GM18517 (cell line): Measurements from ENCODE around the gene KCNJ9.
"Not testable (repeated sequence)": the region's sequence is repeated elsewhere in the genome, so short reads cannot be mapped to it uniquely, and the experiment has no call there.

Source experiments
- ATAC-seq: cut with Tn5 transposase; IDR thresholded peaks from one replicate; pipeline ENCODE4 v1.9.1; 2021; ENCODE audit warnings: mild to moderate bottlenecking, moderate library complexity; ENCODE audit not compliant: unreplicated experiment

KCNJ9 gene

DNA sequence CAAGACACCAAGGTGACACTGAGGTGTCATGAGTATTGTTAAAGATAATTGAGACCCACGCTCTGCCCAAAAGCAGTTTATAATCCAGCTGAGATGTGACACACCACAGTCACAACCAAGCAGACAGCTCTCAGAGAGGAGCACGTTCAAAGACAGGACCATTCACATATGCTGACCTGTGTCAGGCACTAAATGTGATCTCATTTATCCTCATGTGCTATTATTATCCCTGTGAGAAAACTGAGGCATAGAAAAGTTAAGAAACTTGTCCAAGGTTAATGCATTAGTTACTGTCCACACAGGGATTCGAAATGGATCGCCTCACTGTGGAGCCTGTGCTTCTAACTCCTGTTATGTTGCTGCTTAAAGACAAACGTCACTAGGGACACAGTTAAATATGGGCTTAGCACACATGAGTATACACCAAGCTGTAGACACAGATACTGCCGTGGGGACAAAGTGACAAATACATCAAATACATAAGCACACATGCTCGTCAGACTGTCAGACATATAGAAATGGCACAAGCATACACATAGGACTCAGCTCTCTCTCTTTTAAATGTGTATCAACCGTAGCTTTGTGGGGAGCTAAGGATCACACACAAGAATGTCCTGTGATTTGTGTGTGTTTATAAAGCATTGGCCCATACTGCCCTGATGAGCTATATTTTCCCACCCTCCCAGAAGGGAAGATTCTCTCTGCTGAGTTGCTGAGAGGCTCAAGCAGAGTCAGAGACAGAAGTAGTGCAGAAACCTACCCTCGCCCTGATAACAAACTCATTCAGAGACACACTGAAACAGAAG is 20.6 kb downstream of the KCNJ9 start:
- ATAC-seq, result no peak

DNA sequence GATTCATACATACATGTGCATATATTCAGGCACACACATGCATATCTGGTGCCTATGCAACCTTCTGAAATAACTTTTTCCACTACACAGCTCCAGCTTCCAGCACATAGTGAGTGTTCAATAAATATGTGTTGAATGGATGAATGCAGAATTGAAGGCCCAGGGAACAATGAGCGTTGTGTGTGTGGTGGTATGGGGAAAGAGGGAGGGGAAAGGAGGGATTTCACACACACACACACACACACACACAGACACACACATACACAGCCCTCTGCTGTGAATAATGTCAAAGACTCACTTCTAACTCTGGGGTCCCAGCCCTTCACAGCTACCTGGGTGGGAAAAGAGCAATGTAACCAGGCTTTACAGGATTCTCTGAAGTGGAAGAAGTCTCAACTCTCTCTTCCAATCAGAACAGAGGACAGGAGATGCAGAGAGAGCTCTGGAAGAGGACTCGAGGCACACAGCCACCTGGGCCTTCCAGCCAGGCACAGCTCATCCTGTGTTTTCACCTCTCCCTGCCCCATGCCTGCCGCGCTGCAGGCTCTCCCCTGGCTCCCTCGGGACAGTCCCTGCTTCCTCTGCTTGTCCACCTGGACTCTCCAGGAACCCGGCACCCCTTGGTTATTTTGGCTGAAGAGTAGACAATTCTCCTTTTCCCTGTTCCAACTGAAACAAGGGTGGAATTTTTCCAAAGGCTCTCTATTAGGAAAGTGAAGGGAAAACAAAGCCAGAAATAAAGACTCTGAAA is 22.5 kb downstream of the KCNJ9 start:
- no peak for ATAC-seq

DNA sequence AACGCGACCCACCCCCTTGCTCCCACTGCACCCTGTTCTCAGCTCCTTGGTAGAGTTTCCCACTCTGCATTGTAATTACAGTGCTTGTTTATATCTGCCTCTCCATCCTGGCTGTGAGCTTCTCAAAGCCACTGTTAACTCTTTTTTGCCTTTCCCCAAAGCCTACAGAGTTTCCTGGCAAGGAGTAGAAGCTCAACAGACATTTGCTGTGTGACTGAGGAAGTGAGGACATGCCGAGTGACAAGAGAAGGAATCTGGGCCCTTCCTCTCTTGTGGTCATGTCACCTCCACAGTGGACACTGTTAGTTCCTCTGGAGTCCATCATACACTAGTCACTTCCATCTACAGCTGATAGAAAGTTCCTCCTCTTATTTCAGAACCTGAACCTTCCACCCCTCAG is 23.1 kb downstream of the KCNJ9 start:
- ATAC-seq, result no peak

GRCh38 chr1:160105155-160105554 is 23.8 kb downstream of the KCNJ9 start:
- no peak for ATAC-seq

- no peak for ATAC-seq
Measured at GRCh38 chr1:160107512-160107911, 26.2 kb downstream of the KCNJ9 start.

- ATAC-seq, result no peak
Measured at GRCh38 chr1:160108888-160109662, 27.7 kb downstream of the KCNJ9 start.

DNA sequence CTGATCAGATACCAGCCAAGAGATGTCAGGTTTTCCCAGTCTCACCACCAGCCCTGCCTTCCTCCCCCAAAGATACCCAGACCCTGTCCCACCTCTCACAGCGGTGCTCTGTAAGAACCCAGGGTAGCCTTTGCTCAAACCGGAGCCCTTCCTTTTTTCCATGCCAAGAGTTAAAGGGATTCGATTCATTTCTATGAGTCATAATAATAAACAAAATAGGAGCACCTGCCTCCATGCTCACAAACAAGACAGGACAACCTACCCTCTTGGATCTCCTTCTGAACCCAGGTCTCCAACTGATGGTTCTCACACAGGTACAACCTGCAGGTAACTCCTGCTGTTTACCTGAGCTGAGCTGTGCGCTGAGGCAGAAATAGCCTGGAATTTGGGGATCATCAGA is 28.3 kb downstream of the KCNJ9 start:
- ATAC-seq, result no peak

- not testable (repeated sequence) for ATAC-seq
Measured at GRCh38 chr1:160111462-160111861, 30.1 kb downstream of the KCNJ9 start.

- no peak for ATAC-seq
Measured at GRCh38 chr1:160112357-160112756, 31.0 kb downstream of the KCNJ9 start.

GRCh38 chr1:160113407-160113806 is 32.1 kb downstream of the KCNJ9 start:
- ATAC-seq, result no peak

DNA sequence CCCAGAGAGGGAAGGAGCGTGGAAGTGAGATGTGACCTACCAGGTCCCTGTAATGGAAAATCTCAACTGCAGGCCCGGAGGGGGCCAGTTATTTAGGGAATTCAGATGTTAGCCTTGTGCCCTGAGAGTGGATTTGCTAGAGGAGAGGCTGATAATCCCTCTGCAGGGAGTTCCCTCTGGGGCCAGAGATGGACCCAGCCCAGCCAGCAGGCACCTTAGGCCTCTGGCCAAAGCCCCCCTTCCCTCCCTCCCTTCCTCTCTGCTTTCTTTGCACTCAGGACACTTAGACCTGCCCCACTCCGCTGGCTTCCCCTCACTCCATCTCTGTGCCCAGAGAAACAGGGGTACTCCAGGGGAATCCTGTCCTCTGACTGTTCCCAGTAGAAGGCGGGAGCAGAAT is 32.7 kb downstream of the KCNJ9 start:
- ATAC-seq, result no peak

DNA sequence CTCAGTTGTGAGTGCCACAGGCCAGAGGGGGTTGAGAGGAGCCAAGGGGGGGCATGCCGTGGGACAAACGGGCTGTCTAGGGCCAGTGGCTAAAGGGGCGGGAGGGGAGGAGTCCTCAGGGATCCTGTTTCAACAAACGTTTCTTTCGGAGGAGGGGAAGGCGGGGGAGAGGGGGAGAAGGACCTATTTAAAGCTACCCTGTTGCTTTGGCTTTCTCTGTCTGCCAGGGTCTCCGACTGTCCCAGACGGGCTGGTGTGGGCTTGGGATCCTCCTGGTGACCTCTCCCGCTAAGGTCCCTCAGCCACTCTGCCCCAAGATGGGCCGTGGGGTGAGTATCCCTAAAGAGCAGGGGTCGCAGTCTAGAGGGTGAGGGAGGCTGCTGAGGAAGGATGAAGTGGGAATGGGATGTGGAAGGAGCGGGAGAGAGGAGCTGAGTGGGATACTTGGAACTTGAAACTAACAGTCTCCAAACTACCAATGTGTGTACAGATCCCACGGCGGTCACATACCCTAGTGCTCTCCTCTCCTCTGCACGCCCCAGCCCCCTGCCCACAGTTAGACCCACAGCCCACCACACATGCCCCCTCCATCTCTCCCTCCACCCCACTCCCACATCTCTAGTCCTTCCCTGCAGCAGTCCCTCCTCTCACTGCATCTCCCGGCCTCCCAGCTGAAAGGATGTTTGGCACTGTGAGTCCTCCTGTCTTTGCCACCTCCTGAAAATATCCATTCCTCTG is 34.4 kb downstream of the KCNJ9 start, which contains the start of gene ATP1A2:
Gene ATP1A2, plus strand, starts transcription at position 215 of the 738 bp plus-strand sequence. Its CDS starts 103 bp downstream, at position 318.
- no peak for ATAC-seq

GRCh38 chr1:160116283-160117147 is 35.2 kb downstream of the KCNJ9 start:
- no peak for ATAC-seq

- ATAC-seq, result no peak
Measured at GRCh38 chr1:160117300-160117699, 36.0 kb downstream of the KCNJ9 start.

DNA sequence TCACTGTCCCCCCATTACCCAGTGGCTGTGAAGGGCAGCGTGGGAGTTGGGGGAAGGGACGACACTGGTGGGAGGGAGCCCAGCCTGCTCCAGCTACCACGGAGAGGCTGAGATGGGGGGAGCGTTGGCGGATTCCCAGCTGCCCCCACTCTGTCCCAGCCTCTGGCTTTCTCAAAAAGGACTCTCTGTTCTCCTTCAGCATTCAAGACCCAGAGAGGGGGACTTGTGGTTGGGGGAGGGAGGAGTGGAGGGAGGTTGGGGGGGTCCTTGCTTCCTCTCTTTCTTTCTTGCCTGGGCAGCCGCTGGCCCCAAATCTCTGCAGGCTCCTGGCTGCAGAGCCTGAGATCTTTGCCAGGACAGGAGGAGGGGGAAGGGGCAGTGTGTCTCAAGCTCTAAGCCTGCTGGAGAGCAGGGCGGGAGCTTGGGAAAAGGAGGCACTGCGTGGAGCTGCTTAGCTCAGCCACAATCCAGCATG is 36.4 kb downstream of the KCNJ9 start:
- ATAC-seq, result no peak

GRCh38 chr1:160118928-160119327 is 37.6 kb downstream of the KCNJ9 start:
- ATAC-seq, result no peak

DNA sequence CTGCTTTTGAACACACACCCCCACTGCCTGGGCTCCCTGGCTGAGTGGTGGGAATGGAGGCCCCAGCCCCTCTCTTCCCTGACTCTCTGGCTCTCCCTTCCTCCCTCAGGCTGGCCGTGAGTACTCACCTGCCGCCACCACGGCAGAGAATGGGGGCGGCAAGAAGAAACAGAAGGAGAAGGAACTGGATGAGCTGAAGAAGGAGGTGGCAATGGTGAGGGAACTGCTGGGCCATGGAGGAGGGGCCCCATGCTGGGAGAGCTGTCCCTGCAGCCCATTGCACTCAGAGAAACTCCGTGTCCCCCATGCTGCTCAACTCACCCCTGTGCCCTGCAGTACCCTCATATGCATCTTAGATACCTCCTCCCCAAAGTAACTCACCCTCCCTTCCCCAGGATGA is 39.5 kb downstream of the KCNJ9 start:
- no peak for ATAC-seq

DNA sequence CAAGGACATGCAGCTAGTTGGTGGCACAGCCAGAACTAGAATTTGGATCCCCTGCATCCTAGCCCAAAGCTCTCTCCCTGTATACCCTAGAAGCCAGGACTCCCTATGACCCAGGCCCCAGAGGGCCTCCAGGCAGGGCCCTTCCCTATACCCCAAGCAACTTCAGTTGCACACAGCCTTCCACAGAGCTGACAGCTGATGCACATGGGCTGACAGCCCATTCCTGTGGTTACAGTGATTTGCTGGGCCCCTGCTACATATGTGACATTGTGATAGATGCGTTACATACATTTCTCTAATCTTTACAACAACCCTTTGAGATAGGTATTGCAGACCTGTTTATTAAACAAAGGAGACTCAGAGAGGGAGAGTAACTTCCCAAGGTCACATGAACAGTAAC is 40.0 kb downstream of the KCNJ9 start:
- ATAC-seq, result no peak

GRCh38 chr1:160122978-160123495 is 41.7 kb downstream of the KCNJ9 start:
- no peak for ATAC-seq
